ENCODE measurements around the gene KCNJ1. TPM values are rescaled to one million over a fixed set of nuclear protein-coding genes. Genes with fewer than 3 reads are reported as not detected.

Gene KCNJ1
- total RNA-seq, 1 experiment from 2014 or later, result not detected

GRCh38 chr11:128884703-128885338 is 17.7 kb upstream of the KCNJ1 start:
- H3K4me1 ChIP-seq (replicated peaks; ENCODE audit: insufficient read depth), result no peaks in the 10 kb centered on the region
- no peaks in the 10 kb centered on the region for H3K36me3 ChIP-seq (ENCODE audit: low read depth)
- no peaks in the 10 kb centered on the region for H4K20me1 ChIP-seq (ENCODE audit: insufficient read depth)
- peaks cover 22% of the 10 kb centered on the region; the same call in 1 of the 2 replicates for H3K27me3 ChIP-seq (ENCODE audit: insufficient read depth, low read depth)
- intact Hi-C loops (cut with micrococcal nuclease; ENCODE audit: unreplicated experiment), result loop anchor here (1.0 to 10.0 kb wide), 6 partner anchors 71 to 866 kb away; no protein-coding TSS in a partner anchor
- H3K4me3 ChIP-seq, result no peak overlapping the region
- peak; percentile 67 to 70 for DNase-seq
- no peaks in the 10 kb centered on the region for H3K9me3 ChIP-seq (ENCODE audit: insufficient read depth, low read depth)
- no TSS peak for BruUV-seq (replicated peaks)
- H2AFZ ChIP-seq, result no peak overlapping the region
- ChIA-PET CTCF (interaction anchor here (0.6 to 3.2 kb wide), 5 partner anchors 18 to 482 kb away, joined by 3 to 29 read pairs (median 5); no protein-coding TSS in a partner anchor), POLR2A (ENCODE audit: unreplicated experiment) (no interaction called here)
- H3F3A ChIP-seq (ENCODE audit: insufficient read depth, low read depth), result no peaks in the 10 kb centered on the region
- H3K27ac ChIP-seq, result no peak overlapping the region
- no peaks in the 10 kb centered on the region for H3K9me2 ChIP-seq (ENCODE audit: insufficient read depth)
- peak; percentile 88 for TF ChIP-seq CTCF (conservative IDR thresholded peaks at IDR 0.05)
- no peak for TF ChIP-seq EZH2 (IDR thresholded peaks at IDR 0.05; ENCODE audit: low read depth)
- no peak overlapping the region for H3K4me2 ChIP-seq
- no peaks in the 10 kb centered on the region for H3K79me2 ChIP-seq (ENCODE audit: low read depth)

- Histone ChIP-seq H3K9me3 (ENCODE audit: insufficient read depth, low read depth) (no peaks in the 10 kb centered on the region), H2AFZ (no peak overlapping the region), H3K4me3 (no peak overlapping the region), H3K9me2 (ENCODE audit: insufficient read depth) (no peaks in the 10 kb centered on the region), H3K4me1 (replicated peaks; ENCODE audit: insufficient read depth) (no peaks in the 10 kb centered on the region), H4K20me1 (ENCODE audit: insufficient read depth) (no peaks in the 10 kb centered on the region), H3K27ac (no peak overlapping the region), H3F3A (ENCODE audit: insufficient read depth, low read depth) (no peaks in the 10 kb centered on the region), H3K27me3 (ENCODE audit: insufficient read depth, low read depth) (peaks cover 14% of the 10 kb centered on the region; the same call in 1 of the 2 replicates), H3K36me3 (ENCODE audit: low read depth) (no peaks in the 10 kb centered on the region), H3K79me2 (ENCODE audit: low read depth) (no peaks in the 10 kb centered on the region), H3K4me2 (no peak overlapping the region)
- TF ChIP-seq CTCF (conservative IDR thresholded peaks at IDR 0.05) (no peak), EZH2 (IDR thresholded peaks at IDR 0.05; ENCODE audit: low read depth) (no peak)
- ChIA-PET CTCF (interaction anchor here (1.4 to 3.2 kb wide), 2 partner anchors 19 to 72 kb away, joined by 3 to 29 read pairs; no protein-coding TSS in a partner anchor), POLR2A (ENCODE audit: unreplicated experiment) (no interaction called here)
- BruUV-seq (replicated peaks), result no TSS peak
- no peak for DNase-seq
- intact Hi-C loops (cut with micrococcal nuclease; ENCODE audit: unreplicated experiment), result loop anchor here (1.0 to 10.0 kb wide), 5 partner anchors 72 to 867 kb away; no protein-coding TSS in a partner anchor
Observed at GRCh38 chr11:128884054-128884453, 17.0 kb upstream of the KCNJ1 start.

GRCh38 chr11:128882451-128882850 is 15.4 kb upstream of the KCNJ1 start:
- Histone ChIP-seq H3K9me2 (ENCODE audit: insufficient read depth) (no peaks in the 10 kb centered on the region), H3K4me3 (no peak overlapping the region), H3K9me3 (ENCODE audit: insufficient read depth, low read depth) (no peaks in the 10 kb centered on the region), H3K4me1 (replicated peaks; ENCODE audit: insufficient read depth) (no peaks in the 10 kb centered on the region), H2AFZ (no peak overlapping the region), H4K20me1 (ENCODE audit: insufficient read depth) (no peaks in the 10 kb centered on the region), H3K27ac (no peak overlapping the region), H3K36me3 (ENCODE audit: low read depth) (no peaks in the 10 kb centered on the region), H3K79me2 (ENCODE audit: low read depth) (no peaks in the 10 kb centered on the region), H3K27me3 (ENCODE audit: insufficient read depth, low read depth) (peaks cover 17% of the 10 kb centered on the region; the same call in 1 of the 2 replicates), H3F3A (ENCODE audit: insufficient read depth, low read depth) (no peaks in the 10 kb centered on the region), H3K4me2 (no peak overlapping the region)
- no peak for TF ChIP-seq CTCF (conservative IDR thresholded peaks at IDR 0.05)
- DNase-seq, result no peak
- BruUV-seq (replicated peaks), result no TSS peak
- ChIA-PET CTCF (no interaction called here), POLR2A (ENCODE audit: unreplicated experiment) (interaction anchor here (0.6 kb wide), 1 partner anchor 1834 kb away, joined by 3 read pairs; no protein-coding TSS in a partner anchor)
- intact Hi-C loops (cut with micrococcal nuclease; ENCODE audit: unreplicated experiment), result loop anchor here (10.0 kb wide), 1 partner anchor 848 kb away; no protein-coding TSS in a partner anchor

All from PC-9 (cell line).